Trophoblast cell (in vitro differentiated cells and primary cell): ENCODE data around the gene IL10RA.

Source experiments
- DNase-seq, 2 donors: peaks; one replicate each; pipeline ENCODE4 v3.0.0-alpha.2; 2016
- H2AFZ ChIP-seq: 2 replicates; pipeline ENCODE4 v1.6.1; 2013; ENCODE audit warnings: low read length, moderate library complexity, mild to moderate bottlenecking; ENCODE audit not compliant: insufficient read depth, poor library complexity
- H2AK5ac ChIP-seq: 2 replicates; pipeline ENCODE4 v1.6.1; 2013; ENCODE audit warnings: mild to moderate bottlenecking, low read length
- H2BK120ac ChIP-seq: 2 replicates; pipeline ENCODE4 v1.6.1; 2013; ENCODE audit warnings: low read length, mild to moderate bottlenecking, moderate library complexity; ENCODE audit not compliant: insufficient read depth, poor library complexity
- H2BK12ac ChIP-seq: 2 replicates; pipeline ENCODE4 v1.6.1; 2013; ENCODE audit warnings: mild to moderate bottlenecking, low read length, moderate library complexity
- H2BK5ac ChIP-seq: 2 replicates; pipeline ENCODE4 v1.6.1; 2013; ENCODE audit warnings: low read length, low read depth, moderate library complexity, mild to moderate bottlenecking; ENCODE audit not compliant: poor library complexity
- H3K14ac ChIP-seq: 2 replicates; pipeline ENCODE4 v1.6.1; 2013; ENCODE audit warnings: mild to moderate bottlenecking, low read length
- H3K18ac ChIP-seq: 2 replicates; pipeline ENCODE4 v1.6.1; 2013; ENCODE audit warnings: mild to moderate bottlenecking, low read length
- H3K23ac ChIP-seq: 2 replicates; pipeline ENCODE4 v1.6.1; 2013; ENCODE audit warnings: low read length
- H3K27ac ChIP-seq: 2 replicates; pipeline ENCODE4 v1.5.1; 2013; ENCODE audit warnings: low read depth, mild to moderate bottlenecking, inconsistent platforms, low read length, moderate library complexity
- H3K27me3 ChIP-seq: 2 replicates; pipeline ENCODE4 v1.6.1; 2013; ENCODE audit warnings: inconsistent platforms, mild to moderate bottlenecking, low read length, moderate library complexity; ENCODE audit not compliant: insufficient read depth
- H3K36me3 ChIP-seq, 2 experiments: 1 replicate in 1 of 2; 2 replicates in 1 of 2; pipeline ENCODE4 v1.6.1; 2013; ENCODE audit warnings: low read length in 2 of 2, mild to moderate bottlenecking in 2 of 2, moderate library complexity in 1 of 2; ENCODE audit not compliant: insufficient read depth in 2 of 2, control insufficient read depth in 1 of 2
- H3K4ac ChIP-seq: 2 replicates; pipeline ENCODE4 v1.6.1; 2013; ENCODE audit warnings: low read depth, mild to moderate bottlenecking, low read length, moderate library complexity
- H3K4me1 ChIP-seq, 2 experiments: 1 replicate in 1 of 2; 2 replicates in 1 of 2; pipeline ENCODE4 v1.6.1; 2013; ENCODE audit warnings: low read length in 2 of 2, mild to moderate bottlenecking in 2 of 2, moderate library complexity in 1 of 2; ENCODE audit not compliant: insufficient read depth in 2 of 2, control insufficient read depth in 1 of 2
- H3K4me2 ChIP-seq: 2 replicates; pipeline ENCODE4 v1.6.1; 2013; ENCODE audit warnings: inconsistent platforms, mild to moderate bottlenecking, low read length, moderate library complexity
- H3K4me3 ChIP-seq: 2 replicates; pipeline ENCODE4 v1.5.1; 2013; ENCODE audit warnings: mild to moderate bottlenecking, low read depth, low read length, inconsistent platforms
- H3K79me1 ChIP-seq: one replicate; pipeline ENCODE4 v1.6.1; 2013; ENCODE audit warnings: low read length
- H3K79me2 ChIP-seq: 2 replicates; pipeline ENCODE4 v1.6.1; 2013; ENCODE audit warnings: low read length, mild to moderate bottlenecking; ENCODE audit not compliant: control insufficient read depth, insufficient read depth, poor library complexity
- H3K9ac ChIP-seq: 2 replicates; pipeline ENCODE4 v1.6.1; 2013; ENCODE audit warnings: mild to moderate bottlenecking, low read length
- H3K9me3 ChIP-seq: 2 replicates; pipeline ENCODE4 v1.6.1; 2013; ENCODE audit warnings: low read depth, mild to moderate bottlenecking, control low read depth, inconsistent platforms, low read length; ENCODE audit not compliant: insufficient read depth
- H4K12ac ChIP-seq: 2 replicates; pipeline ENCODE4 v1.6.1; 2013; ENCODE audit warnings: low read depth, mild to moderate bottlenecking, low read length, moderate library complexity
- H4K8ac ChIP-seq: 2 replicates; pipeline ENCODE4 v1.6.1; 2013; ENCODE audit warnings: low read depth, mild to moderate bottlenecking, low read length, moderate library complexity
- H4K91ac ChIP-seq: one replicate; pipeline ENCODE4 v1.6.1; 2013; ENCODE audit warnings: low read depth, mild to moderate bottlenecking, low read length, moderate library complexity
- WGBS: extraction: QIAGEN DNeasy Blood & Tissue Kit; methylation state at CpG from one replicate; pipeline ENCODE4 v1.1.7; 2013; ENCODE audit warnings: missing lambda C conversion rate; ENCODE audit not compliant: insufficient read length, insufficient coverage; ENCODE audit errors: extremely low coverage; 5-methylcytosine and 5-hydroxymethylcytosine counted together

Gene IL10RA

DNA sequence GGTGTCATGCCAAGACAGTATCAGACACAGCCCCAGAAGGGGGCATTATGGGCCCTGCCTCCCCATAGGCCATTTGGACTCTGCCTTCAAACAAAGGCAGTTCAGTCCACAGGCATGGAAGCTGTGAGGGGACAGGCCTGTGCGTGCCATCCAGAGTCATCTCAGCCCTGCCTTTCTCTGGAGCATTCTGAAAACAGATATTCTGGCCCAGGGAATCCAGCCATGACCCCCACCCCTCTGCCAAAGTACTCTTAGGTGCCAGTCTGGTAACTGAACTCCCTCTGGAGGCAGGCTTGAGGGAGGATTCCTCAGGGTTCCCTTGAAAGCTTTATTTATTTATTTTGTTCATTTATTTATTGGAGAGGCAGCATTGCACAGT lies 14.6 kb downstream of the IL10RA start:
- no peaks in the 10 kb centered on the region for H3K36me3 ChIP-seq
- no peak overlapping the region for H2BK5ac ChIP-seq
- no peak overlapping the region for H3K23ac ChIP-seq
- H3K14ac ChIP-seq: no peak overlapping the region
- peaks cover 4% of the 10 kb centered on the region in 2 experiments for H3K4me1 ChIP-seq
- H2AFZ ChIP-seq: no peak overlapping the region
- H4K8ac ChIP-seq: no peak overlapping the region
- DNase-seq: no peak
- H3K27me3 ChIP-seq: no peaks in the 10 kb centered on the region
- H3K27ac ChIP-seq: no peak overlapping the region
- WGBS: no CpG with 5 or more reads among the region's 1 CpG
- H3K79me2 ChIP-seq: no peaks in the 10 kb centered on the region
- no peak overlapping the region for H3K18ac ChIP-seq
- H2BK120ac ChIP-seq: no peak overlapping the region
- peaks cover 3% of the 10 kb centered on the region for H3K9me3 ChIP-seq
- no peak overlapping the region for H3K4me2 ChIP-seq
- H3K4me3 ChIP-seq: no peak overlapping the region
- H4K12ac ChIP-seq: no peak overlapping the region
- no peak overlapping the region for H3K9ac ChIP-seq
- no peak overlapping the region for H4K91ac ChIP-seq
- no peak overlapping the region for H2AK5ac ChIP-seq
- no peaks in the 10 kb centered on the region for H3K79me1 ChIP-seq
- H3K4ac ChIP-seq: no peak overlapping the region
- H2BK12ac ChIP-seq: no peak overlapping the region

- H2BK5ac ChIP-seq: no peak overlapping the region
- H3K4me3 ChIP-seq: no peak overlapping the region
- no peak overlapping the region for H3K4ac ChIP-seq
- no peak overlapping the region for H2AK5ac ChIP-seq
- H3K79me2 ChIP-seq: no peaks in the 10 kb centered on the region
- peaks cover 4% of the 10 kb centered on the region in 2 experiments for H3K4me1 ChIP-seq
- H4K91ac ChIP-seq: no peak overlapping the region
- no peaks in the 10 kb centered on the region for H3K79me1 ChIP-seq
- no CpG with 5 or more reads among the region's 5 CpGs for WGBS
- no peak overlapping the region for H2BK12ac ChIP-seq
- no peak overlapping the region for H4K12ac ChIP-seq
- H3K18ac ChIP-seq: no peak overlapping the region
- no peak overlapping the region for H2AFZ ChIP-seq
- H3K27me3 ChIP-seq: no peaks in the 10 kb centered on the region
- H2BK120ac ChIP-seq: no peak overlapping the region
- H3K23ac ChIP-seq: no peak overlapping the region
- DNase-seq: no peak
- H3K14ac ChIP-seq: no peak overlapping the region
- no peaks in the 10 kb centered on the region for H3K36me3 ChIP-seq
- peaks cover 3% of the 10 kb centered on the region for H3K9me3 ChIP-seq
- H3K9ac ChIP-seq: no peak overlapping the region
- no peak overlapping the region for H4K8ac ChIP-seq
- no peak overlapping the region for H3K4me2 ChIP-seq
- H3K27ac ChIP-seq: no peak overlapping the region
Measured at GRCh38 chr11:118001494-118001971, 15.3 kb downstream of the IL10RA start.

GRCh38 chr11:118002010-118002540 lies 15.9 kb downstream of the IL10RA start:
- Histone ChIP-seq H3K14ac (no peak overlapping the region), H2AFZ (no peak overlapping the region), H3K4me1 (peaks cover 4% of the 10 kb centered on the region in 2 experiments), H3K79me2 (no peaks in the 10 kb centered on the region), H3K23ac (no peak overlapping the region), H4K91ac (no peak overlapping the region), H3K4me3 (no peak overlapping the region), H3K36me3 (no peaks in the 10 kb centered on the region), H3K4ac (no peak overlapping the region), H2AK5ac (no peak overlapping the region), H3K9ac (no peak overlapping the region), H3K9me3 (peaks cover 3% of the 10 kb centered on the region), H4K8ac (no peak overlapping the region), H4K12ac (no peak overlapping the region), H3K27ac (no peak overlapping the region), H3K18ac (no peak overlapping the region), H3K27me3 (no peaks in the 10 kb centered on the region), H3K79me1 (no peaks in the 10 kb centered on the region), H3K4me2 (no peak overlapping the region), H2BK120ac (no peak overlapping the region), H2BK5ac (no peak overlapping the region), H2BK12ac (no peak overlapping the region)
- no CpG with 5 or more reads among the region's 6 CpGs for WGBS
- no peak for DNase-seq

DNA sequence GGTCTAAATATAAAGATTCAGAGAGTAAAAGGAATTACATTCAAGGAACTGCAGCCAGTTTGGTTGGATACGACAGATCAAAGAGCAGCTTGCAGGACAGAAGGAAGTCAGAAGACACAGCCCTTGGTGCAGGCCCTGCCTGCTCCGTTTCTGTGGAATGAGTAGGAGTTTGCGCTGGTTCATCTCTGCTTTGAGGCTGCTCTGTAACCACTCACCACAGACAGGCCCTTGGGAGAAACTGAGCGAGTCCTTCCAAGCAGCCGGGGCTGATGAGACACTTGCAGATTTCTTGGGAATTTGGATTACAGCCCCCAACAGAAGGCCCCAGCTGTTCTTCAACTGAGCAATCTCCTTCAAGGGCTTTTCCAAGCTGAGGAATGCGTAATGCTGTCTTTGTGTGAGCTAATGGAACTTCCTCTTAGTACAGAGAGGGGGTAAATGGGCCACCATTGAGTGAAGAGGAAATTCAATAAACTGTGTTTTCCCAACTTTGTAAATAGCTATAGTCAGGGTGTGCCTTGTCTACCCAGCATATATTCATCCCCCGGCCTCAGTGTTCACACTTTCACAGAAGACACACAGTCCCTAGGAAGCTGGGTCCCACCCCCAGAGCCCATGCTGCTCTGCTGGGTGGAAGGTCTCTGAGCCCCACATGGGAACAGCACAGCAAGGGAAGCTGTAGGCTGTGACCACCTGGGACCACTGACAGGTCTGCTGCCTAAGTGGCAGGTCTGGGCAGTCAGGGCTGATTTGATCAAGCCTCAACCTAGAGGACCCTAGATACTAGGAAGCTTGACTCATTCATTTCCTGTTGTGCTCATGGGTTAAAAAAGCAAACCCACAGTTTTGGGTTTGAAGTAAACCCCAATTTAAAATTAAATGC lies 16.6 kb downstream of the IL10RA start:
- Histone ChIP-seq H3K27ac (no peak overlapping the region), H3K9me3 (peaks cover 1% of the 10 kb centered on the region), H3K27me3 (no peaks in the 10 kb centered on the region), H3K79me2 (no peaks in the 10 kb centered on the region), H2BK120ac (no peak overlapping the region), H3K23ac (no peak overlapping the region), H3K4me2 (no peak overlapping the region), H4K8ac (no peak overlapping the region), H3K4ac (no peak overlapping the region), H3K79me1 (no peaks in the 10 kb centered on the region), H4K12ac (no peak overlapping the region), H3K36me3 (no peaks in the 10 kb centered on the region), H3K4me3 (no peak overlapping the region), H2AFZ (peak overlapping the region; percentile 17), H2AK5ac (no peak overlapping the region), H3K9ac (no peak overlapping the region), H3K14ac (no peak overlapping the region), H4K91ac (no peak overlapping the region), H3K18ac (no peak overlapping the region), H3K4me1 (peaks cover 4% of the 10 kb centered on the region in 2 experiments), H2BK5ac (no peak overlapping the region), H2BK12ac (no peak overlapping the region)
- WGBS: no CpG with 5 or more reads among the region's 7 CpGs
- peak; percentile 42 to 48 for DNase-seq
